ENCODE results near the gene PSMB10. TPM values are rescaled to one million over a fixed set of nuclear protein-coding genes. Genes with fewer than 3 reads are reported as not detected.

Gene PSMB10
- total and polyA plus RNA-seq, 2 donors (not counting 3 experiments of a cell fraction or from before 2014, with no cell fraction given) = 40.8 to 54.7 TPM

GRCh38 chr16:67979955-67980678 is 43.5 kb upstream of the PSMB10 start, which contains the start of gene DPEP3:
TSS of gene DPEP3 (minus strand) at chr16:67980499. CDS start at chr16:67980380, 119 bp downstream.
- intact Hi-C loops (cut with micrococcal nuclease) (no loop called here), dilution Hi-C loops (cut with MboI; ENCODE audit: extremely low pct_ligation_motif_present, low sequenced_read_pairs) (no loop called here)
- Histone ChIP-seq H3K4me2 (ENCODE audit: insufficient read depth, low read length) (no peak within 1 kb of the TSS), H2AFZ (ENCODE audit: low read depth, low read length) (no peak within 1 kb of the TSS), H3K9me3 (replicated peaks; ENCODE audit: control insufficient read depth, insufficient read depth, low read length) (no peaks in the 10 kb centered on the region), H3K27me3 (ENCODE audit: control insufficient read depth in 2 of 2, insufficient read depth in 2 of 2, low read length in 2 of 2) (peaks cover 0 to 3% of the 10 kb centered on the region in 2 experiments), H3K36me3 (ENCODE audit: control insufficient read depth in 2 of 2, extremely low read depth in 1 of 2, insufficient read depth in 2 of 2, low read length in 2 of 2) (no peaks in the 10 kb centered on the region), H3K4me3 (replicated peaks in 1 of 3; ENCODE audit: insufficient read depth in 1 of 3, low read depth in 1 of 3, low read length in 3 of 3) (no peak within 1 kb of the TSS), H4K20me1 (replicated peaks; ENCODE audit: control insufficient read depth, extremely low read depth, insufficient read depth, low read length) (no peaks in the 10 kb centered on the region), H3K79me2 (ENCODE audit: control insufficient read depth, insufficient read depth, low read length) (no peaks in the 10 kb centered on the region), H3K4me1 (ENCODE audit: control insufficient read depth, extremely low read depth, insufficient read depth, low read length) (peaks cover 17% of the 10 kb centered on the region), H3K27ac (ENCODE audit: insufficient read depth, low read depth, low read length) (no peak within 1 kb of the TSS), H3K9ac (replicated peaks; ENCODE audit: extremely low read depth, insufficient read depth, low read length) (no peak within 1 kb of the TSS), H3K9me1 (replicated peaks; ENCODE audit: control insufficient read depth, extremely low read depth, insufficient read depth, low read length) (no peaks in the 10 kb centered on the region)
- ChIA-PET CTCF (interaction anchor here (1.0 to 1.8 kb wide), 4 partner anchors 11 to 60 kb away, joined by 3 to 7 read pairs (median 3); no protein-coding TSS in a partner anchor), POLR2A (no interaction called here)
- no peak for FAIRE-seq
- TF ChIP-seq POLR2AphosphoS5 (IDR thresholded peaks at IDR 0.05; ENCODE audit: insufficient read depth, low read depth, low read length) = no peak
- TF ChIP-seq FOS (IDR thresholded peaks at IDR 0.05; ENCODE audit: borderline replicate concordance, insufficient read depth, low read length) = no peak
- TF ChIP-seq CTCF (IDR thresholded peaks at IDR 0.05; ENCODE audit: extremely low read depth in 1 of 2, insufficient read depth in 1 of 2, low read depth in 1 of 2, low read length in 2 of 2) = peak; percentile 29 to 66
- TF ChIP-seq MAX (IDR thresholded peaks at IDR 0.05; ENCODE audit: insufficient read depth, insufficient read length) = no peak
- no peak for DNase-seq (ENCODE audit: low read depth, low spot score)
- BruUV-seq (replicated peaks) = no TSS peak

All from endothelial cell of umbilical vein (primary cell).